ENCODE data around the gene BRINP1. TPM values are rescaled to one million over a fixed set of nuclear protein-coding genes. Genes with fewer than 3 reads are reported as not detected.

Gene BRINP1
- total RNA-seq, 1 experiment from 2014 or later = not detected

- no peaks in the 10 kb centered on the region for H3K4me1 ChIP-seq (ENCODE audit: control insufficient read depth, insufficient read depth, low read length)
- no peak overlapping the region for H3K4me3 ChIP-seq (ENCODE audit: low read depth in 2 of 2, low read length in 2 of 2)
- no peaks in the 10 kb centered on the region for H3K9me3 ChIP-seq (ENCODE audit: control insufficient read depth, insufficient read depth, low read depth, low read length)
- TF ChIP-seq, protein P1, sequence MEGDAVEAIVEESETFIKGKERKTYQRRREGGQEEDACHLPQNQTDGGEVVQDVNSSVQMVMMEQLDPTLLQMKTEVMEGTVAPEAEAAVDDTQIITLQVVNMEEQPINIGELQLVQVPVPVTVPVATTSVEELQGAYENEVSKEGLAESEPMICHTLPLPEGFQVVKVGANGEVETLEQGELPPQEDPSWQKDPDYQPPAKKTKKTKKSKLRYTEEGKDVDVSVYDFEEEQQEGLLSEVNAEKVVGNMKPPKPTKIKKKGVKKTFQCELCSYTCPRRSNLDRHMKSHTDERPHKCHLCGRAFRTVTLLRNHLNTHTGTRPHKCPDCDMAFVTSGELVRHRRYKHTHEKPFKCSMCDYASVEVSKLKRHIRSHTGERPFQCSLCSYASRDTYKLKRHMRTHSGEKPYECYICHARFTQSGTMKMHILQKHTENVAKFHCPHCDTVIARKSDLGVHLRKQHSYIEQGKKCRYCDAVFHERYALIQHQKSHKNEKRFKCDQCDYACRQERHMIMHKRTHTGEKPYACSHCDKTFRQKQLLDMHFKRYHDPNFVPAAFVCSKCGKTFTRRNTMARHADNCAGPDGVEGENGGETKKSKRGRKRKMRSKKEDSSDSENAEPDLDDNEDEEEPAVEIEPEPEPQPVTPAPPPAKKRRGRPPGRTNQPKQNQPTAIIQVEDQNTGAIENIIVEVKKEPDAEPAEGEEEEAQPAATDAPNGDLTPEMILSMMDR (IDR thresholded peaks at IDR 0.05) = peak; percentile 41
- no peak for TF ChIP-seq SIN3A (IDR thresholded peaks at IDR 0.05; ENCODE audit: borderline replicate concordance, insufficient read depth, low read depth, low read length)
- intact Hi-C loops (cut with micrococcal nuclease; ENCODE audit: unreplicated experiment) (no loop called here), in situ Hi-C loops (cut with HindIII; ENCODE audit: low pct_unique_long_range_greater_than_20kb, low sequenced_read_pairs) (no loop called here)
- no peak overlapping the region for H3K27ac ChIP-seq (ENCODE audit: low read length)
- no peak for ATAC-seq
- no peaks in the 10 kb centered on the region for H3K27me3 ChIP-seq (ENCODE audit: control insufficient read depth, insufficient read depth, low read length)
- no peak for DNase-seq (ENCODE audit: low read depth, low spot score)
- ChIA-PET POLR2A (no interaction called here), CTCF (no interaction called here)
- H3K36me3 ChIP-seq (ENCODE audit: control insufficient read depth, insufficient read depth, low read length) = no peaks in the 10 kb centered on the region
- no TSS peak for BruUV-seq (replicated peaks)
Measured at GRCh38 chr9:119284118-119284517, 85.1 kb downstream of the BRINP1 start.

GRCh38 chr9:119283078-119283794, 86.0 kb downstream of the BRINP1 start:
- Histone ChIP-seq H3K27me3 (ENCODE audit: control insufficient read depth, insufficient read depth, low read length) (no peaks in the 10 kb centered on the region), H3K36me3 (ENCODE audit: control insufficient read depth, insufficient read depth, low read length) (no peaks in the 10 kb centered on the region), H3K9me3 (ENCODE audit: control insufficient read depth, insufficient read depth, low read depth, low read length) (no peaks in the 10 kb centered on the region), H3K27ac (ENCODE audit: low read length) (no peak overlapping the region), H3K4me3 (ENCODE audit: low read depth in 2 of 2, low read length in 2 of 2) (no peak overlapping the region), H3K4me1 (ENCODE audit: control insufficient read depth, insufficient read depth, low read length) (no peaks in the 10 kb centered on the region)
- POLR2A ChIA-PET = no interaction called here
- ATAC-seq (no peak), DNase-seq (ENCODE audit: low read depth, low spot score) (no peak)
- no TSS peak for BruUV-seq (replicated peaks)
- in situ Hi-C loops (cut with HindIII; ENCODE audit: low pct_unique_long_range_greater_than_20kb, low sequenced_read_pairs) = no loop called here
- CTCF ChIA-PET = no interaction called here
- TF ChIP-seq TCF7L2 (IDR thresholded peaks at IDR 0.05; ENCODE audit: low read depth, low read length) = no peak
- TF ChIP-seq, protein P1 (IDR thresholded peaks at IDR 0.05) = no peak
- TF ChIP-seq SIN3A (IDR thresholded peaks at IDR 0.05; ENCODE audit: borderline replicate concordance, insufficient read depth, low read depth, low read length) = no peak
- no peak for TF ChIP-seq REST (IDR thresholded peaks at IDR 0.05; ENCODE audit: insufficient read depth in 1 of 2, low read depth in 2 of 2, low read length in 1 of 2)
- TF ChIP-seq POLR2AphosphoS5 (IDR thresholded peaks at IDR 0.05; ENCODE audit: low read depth, low read length) = no peak
- intact Hi-C loops (cut with micrococcal nuclease; ENCODE audit: unreplicated experiment) = no loop called here

Measured in Panc1 (cell line).